Measurements from ENCODE around the gene STK11IP.

The STK11IP gene

GRCh38 chr2:219631406-219631891, 33.8 kb downstream of the STK11IP start:
- no peaks in the 10 kb centered on the region for H3K27me3 ChIP-seq (ENCODE audit: insufficient read depth, low read length)
- H3K4ac ChIP-seq (ENCODE audit: low read depth, low read length) = no peak overlapping the region
- H3K4me3 ChIP-seq (ENCODE audit: low read depth, low read length) = no peak overlapping the region
- no peak overlapping the region for H3K14ac ChIP-seq (ENCODE audit: low read length)
- peaks cover 2% of the 10 kb centered on the region for H3K79me2 ChIP-seq (ENCODE audit: control insufficient read depth, insufficient read depth, low read length, poor library complexity)
- no peak overlapping the region for H4K91ac ChIP-seq (ENCODE audit: low read depth, low read length)
- peaks cover 22 to 26% of the 10 kb centered on the region in 2 experiments for H3K36me3 ChIP-seq (ENCODE audit: control insufficient read depth in 1 of 2, insufficient read depth in 2 of 2, low read length in 2 of 2)
- no peak overlapping the region for H2BK5ac ChIP-seq (ENCODE audit: low read depth, low read length, poor library complexity)
- WGBS (ENCODE audit: extremely low coverage, insufficient coverage, insufficient read length) = no CpG with 5 or more reads among the region's 9 CpGs
- H4K12ac ChIP-seq (ENCODE audit: low read depth, low read length) = no peak overlapping the region
- H3K9ac ChIP-seq (ENCODE audit: low read length) = no peak overlapping the region
- H3K9me3 ChIP-seq (ENCODE audit: insufficient read depth, low read depth, low read length) = peaks cover 2% of the 10 kb centered on the region
- H3K79me1 ChIP-seq (ENCODE audit: low read length) = peaks cover 7% of the 10 kb centered on the region
- no peak for DNase-seq
- H2AFZ ChIP-seq (ENCODE audit: insufficient read depth, low read length, poor library complexity) = no peak overlapping the region
- H3K4me1 ChIP-seq (ENCODE audit: control insufficient read depth in 1 of 2, insufficient read depth in 2 of 2, low read length in 2 of 2) = peaks cover 3% of the 10 kb centered on the region in 2 experiments
- H3K18ac ChIP-seq (ENCODE audit: low read length) = no peak overlapping the region
- H3K27ac ChIP-seq (ENCODE audit: low read depth, low read length) = no peak overlapping the region
- H2BK12ac ChIP-seq (ENCODE audit: low read length) = no peak overlapping the region
- H3K23ac ChIP-seq (ENCODE audit: low read length) = no peak overlapping the region
- H3K4me2 ChIP-seq (ENCODE audit: low read length) = no peak overlapping the region
- H2AK5ac ChIP-seq (ENCODE audit: low read length) = no peak overlapping the region
- no peak overlapping the region for H2BK120ac ChIP-seq (ENCODE audit: insufficient read depth, low read length, poor library complexity)
- no peak overlapping the region for H4K8ac ChIP-seq (ENCODE audit: low read depth, low read length)

GRCh38 chr2:219631904-219632759, 34.5 kb downstream of the STK11IP start:
- Histone ChIP-seq H2AFZ (ENCODE audit: insufficient read depth, low read length, poor library complexity) (no peak overlapping the region), H4K91ac (ENCODE audit: low read depth, low read length) (no peak overlapping the region), H3K4me2 (ENCODE audit: low read length) (no peak overlapping the region), H3K23ac (ENCODE audit: low read length) (no peak overlapping the region), H2BK120ac (ENCODE audit: insufficient read depth, low read length, poor library complexity) (no peak overlapping the region), H2BK12ac (ENCODE audit: low read length) (no peak overlapping the region), H3K14ac (ENCODE audit: low read length) (no peak overlapping the region), H3K79me1 (ENCODE audit: low read length) (peaks cover 5% of the 10 kb centered on the region), H2BK5ac (ENCODE audit: low read depth, low read length, poor library complexity) (no peak overlapping the region), H3K27ac (ENCODE audit: low read depth, low read length) (no peak overlapping the region), H3K9me3 (ENCODE audit: insufficient read depth, low read depth, low read length) (peaks cover 4% of the 10 kb centered on the region), H3K4me1 (ENCODE audit: control insufficient read depth in 1 of 2, insufficient read depth in 2 of 2, low read length in 2 of 2) (peaks cover 0 to 3% of the 10 kb centered on the region in 2 experiments), H3K18ac (ENCODE audit: low read length) (no peak overlapping the region), H3K79me2 (ENCODE audit: control insufficient read depth, insufficient read depth, low read length, poor library complexity) (peaks cover 2% of the 10 kb centered on the region), H4K8ac (ENCODE audit: low read depth, low read length) (no peak overlapping the region), H3K4me3 (ENCODE audit: low read depth, low read length) (no peak overlapping the region), H3K9ac (ENCODE audit: low read length) (no peak overlapping the region), H2AK5ac (ENCODE audit: low read length) (no peak overlapping the region), H4K12ac (ENCODE audit: low read depth, low read length) (no peak overlapping the region), H3K27me3 (ENCODE audit: insufficient read depth, low read length) (no peaks in the 10 kb centered on the region), H3K4ac (ENCODE audit: low read depth, low read length) (no peak overlapping the region), H3K36me3 (ENCODE audit: control insufficient read depth in 1 of 2, insufficient read depth in 2 of 2, low read length in 2 of 2) (peaks cover 22 to 29% of the 10 kb centered on the region in 2 experiments)
- no CpG with 5 or more reads among the region's 34 CpGs for WGBS (ENCODE audit: extremely low coverage, insufficient coverage, insufficient read length)
- no peak for DNase-seq

GRCh38 chr2:219632760-219633105, 35.1 kb downstream of the STK11IP start:
- Histone ChIP-seq H3K79me2 (ENCODE audit: control insufficient read depth, insufficient read depth, low read length, poor library complexity) (no peaks in the 10 kb centered on the region), H3K4me1 (ENCODE audit: control insufficient read depth in 1 of 2, insufficient read depth in 2 of 2, low read length in 2 of 2) (peaks cover 0 to 3% of the 10 kb centered on the region in 2 experiments), H2BK12ac (ENCODE audit: low read length) (no peak overlapping the region), H3K4me3 (ENCODE audit: low read depth, low read length) (no peak overlapping the region), H3K14ac (ENCODE audit: low read length) (no peak overlapping the region), H2BK5ac (ENCODE audit: low read depth, low read length, poor library complexity) (no peak overlapping the region), H3K79me1 (ENCODE audit: low read length) (peaks cover 3% of the 10 kb centered on the region), H4K91ac (ENCODE audit: low read depth, low read length) (no peak overlapping the region), H3K4ac (ENCODE audit: low read depth, low read length) (no peak overlapping the region), H2AK5ac (ENCODE audit: low read length) (no peak overlapping the region), H4K8ac (ENCODE audit: low read depth, low read length) (no peak overlapping the region), H3K23ac (ENCODE audit: low read length) (no peak overlapping the region), H3K4me2 (ENCODE audit: low read length) (no peak overlapping the region), H3K9ac (ENCODE audit: low read length) (no peak overlapping the region), H3K36me3 (ENCODE audit: control insufficient read depth in 1 of 2, insufficient read depth in 2 of 2, low read length in 2 of 2) (peaks cover 22 to 31% of the 10 kb centered on the region in 2 experiments), H3K27me3 (ENCODE audit: insufficient read depth, low read length) (no peaks in the 10 kb centered on the region), H4K12ac (ENCODE audit: low read depth, low read length) (no peak overlapping the region), H2AFZ (ENCODE audit: insufficient read depth, low read length, poor library complexity) (no peak overlapping the region), H3K27ac (ENCODE audit: low read depth, low read length) (no peak overlapping the region), H3K18ac (ENCODE audit: low read length) (no peak overlapping the region), H3K9me3 (ENCODE audit: insufficient read depth, low read depth, low read length) (peaks cover 4% of the 10 kb centered on the region), H2BK120ac (ENCODE audit: insufficient read depth, low read length, poor library complexity) (no peak overlapping the region)
- no CpG with 5 or more reads among the region's 8 CpGs for WGBS (ENCODE audit: extremely low coverage, insufficient coverage, insufficient read length)
- no peak for DNase-seq

- no peak overlapping the region for H2AK5ac ChIP-seq (ENCODE audit: low read length)
- no peak overlapping the region for H4K8ac ChIP-seq (ENCODE audit: low read depth, low read length)
- no peak overlapping the region for H4K12ac ChIP-seq (ENCODE audit: low read depth, low read length)
- H2BK5ac ChIP-seq (ENCODE audit: low read depth, low read length, poor library complexity) = no peak overlapping the region
- H3K9me3 ChIP-seq (ENCODE audit: insufficient read depth, low read depth, low read length) = peaks cover 4% of the 10 kb centered on the region
- H3K4me1 ChIP-seq (ENCODE audit: control insufficient read depth in 1 of 2, insufficient read depth in 2 of 2, low read length in 2 of 2) = no peaks in the 10 kb centered on the region
- H2BK12ac ChIP-seq (ENCODE audit: low read length) = no peak overlapping the region
- no peak overlapping the region for H3K4me2 ChIP-seq (ENCODE audit: low read length)
- H3K79me1 ChIP-seq (ENCODE audit: low read length) = no peaks in the 10 kb centered on the region
- H3K18ac ChIP-seq (ENCODE audit: low read length) = no peak overlapping the region
- no peak overlapping the region for H2AFZ ChIP-seq (ENCODE audit: insufficient read depth, low read length, poor library complexity)
- DNase-seq = no peak
- no peak overlapping the region for H3K23ac ChIP-seq (ENCODE audit: low read length)
- H3K27ac ChIP-seq (ENCODE audit: low read depth, low read length) = no peak overlapping the region
- H3K36me3 ChIP-seq (ENCODE audit: control insufficient read depth in 1 of 2, insufficient read depth in 2 of 2, low read length in 2 of 2) = peaks cover 22 to 31% of the 10 kb centered on the region in 2 experiments
- no peaks in the 10 kb centered on the region for H3K27me3 ChIP-seq (ENCODE audit: insufficient read depth, low read length)
- H3K9ac ChIP-seq (ENCODE audit: low read length) = no peak overlapping the region
- H4K91ac ChIP-seq (ENCODE audit: low read depth, low read length) = no peak overlapping the region
- no peak overlapping the region for H2BK120ac ChIP-seq (ENCODE audit: insufficient read depth, low read length, poor library complexity)
- H3K79me2 ChIP-seq (ENCODE audit: control insufficient read depth, insufficient read depth, low read length, poor library complexity) = no peaks in the 10 kb centered on the region
- no CpG with 5 or more reads among the region's 22 CpGs for WGBS (ENCODE audit: extremely low coverage, insufficient coverage, insufficient read length)
- no peak overlapping the region for H3K4me3 ChIP-seq (ENCODE audit: low read depth, low read length)
- H3K4ac ChIP-seq (ENCODE audit: low read depth, low read length) = no peak overlapping the region
- H3K14ac ChIP-seq (ENCODE audit: low read length) = no peak overlapping the region
Observed at GRCh38 chr2:219633276-219634065, 35.8 kb downstream of the STK11IP start.

All from trophoblast cell (in vitro differentiated cells and primary cell).